H9 (cell line): Measurements from ENCODE around the gene HOATZ. TPM values are rescaled to one million over a fixed set of nuclear protein-coding genes. Genes with fewer than 3 reads are reported as not detected.

Experiments used
- DNase-seq: peaks from one replicate; pipeline ENCODE4 v3.0.0-alpha.2; 2017
- H2AFZ ChIP-seq: one replicate; pipeline ENCODE4 v1.6.1; 2013; ENCODE audit warnings: mild to moderate bottlenecking, low read length, control low read depth, moderate library complexity
- H2AK5ac ChIP-seq: 2 replicates; pipeline ENCODE4 v1.6.1; 2013; ENCODE audit warnings: low read length, control low read depth, mixed read lengths; ENCODE audit not compliant: insufficient read length
- H2BK120ac ChIP-seq: one replicate; pipeline ENCODE4 v1.6.1; 2013; ENCODE audit warnings: low read depth, mild to moderate bottlenecking, low read length, control low read depth, inconsistent platforms; ENCODE audit not compliant: poor library complexity, severe bottlenecking
- H2BK12ac ChIP-seq: 2 replicates; pipeline ENCODE4 v1.6.1; 2013; ENCODE audit warnings: low read length, control low read depth, mixed read lengths, low read depth; ENCODE audit not compliant: insufficient read length
- H2BK15ac ChIP-seq: 2 replicates; pipeline ENCODE4 v1.6.1; 2013; ENCODE audit warnings: low read depth, low read length, control low read depth
- H2BK20ac ChIP-seq: one replicate; pipeline ENCODE4 v1.6.1; 2013; ENCODE audit warnings: low read depth, mild to moderate bottlenecking, low read length, control low read depth, inconsistent platforms; ENCODE audit not compliant: poor library complexity, severe bottlenecking
- H2BK5ac ChIP-seq: 2 replicates; pipeline ENCODE4 v1.6.1; 2013; ENCODE audit warnings: low read length, control low read depth, mixed read lengths; ENCODE audit not compliant: insufficient read length
- H3K14ac ChIP-seq: 2 replicates; pipeline ENCODE4 v1.6.1; 2013; ENCODE audit warnings: low read length, control low read depth; ENCODE audit not compliant: insufficient read depth
- H3K18ac ChIP-seq: 2 replicates; pipeline ENCODE4 v1.6.1; 2013; ENCODE audit warnings: low read depth, mild to moderate bottlenecking, mixed read lengths, low read length, control low read depth; ENCODE audit not compliant: insufficient read length
- H3K23ac ChIP-seq: 2 replicates; pipeline ENCODE4 v1.6.1; 2013; ENCODE audit warnings: low read length, control low read depth, mixed read lengths, low read depth; ENCODE audit not compliant: insufficient read length
- H3K23me2 ChIP-seq: 2 replicates; pipeline ENCODE4 v1.6.1; 2013; ENCODE audit warnings: low read depth, mild to moderate bottlenecking, mixed read lengths, low read length, control low read depth; ENCODE audit not compliant: insufficient read length, poor library complexity, severe bottlenecking
- H3K27ac ChIP-seq: 2 replicates; pipeline ENCODE4 v1.5.1; 2013; ENCODE audit warnings: low read length, control low read depth, mixed read lengths, low read depth; ENCODE audit not compliant: insufficient read length
- H3K27me3 ChIP-seq: 2 replicates; pipeline ENCODE4 v1.6.1; 2013; ENCODE audit warnings: low read length, control low read depth, inconsistent platforms; ENCODE audit not compliant: insufficient read depth
- H3K4ac ChIP-seq: 2 replicates; pipeline ENCODE4 v1.6.1; 2013; ENCODE audit warnings: low read depth, mild to moderate bottlenecking, control low read depth, inconsistent platforms, low read length, moderate library complexity
- H3K4me1 ChIP-seq: 2 replicates; pipeline ENCODE4 v1.6.1; 2013; ENCODE audit warnings: low read length, control low read depth, inconsistent platforms; ENCODE audit not compliant: insufficient read depth
- H3K4me2 ChIP-seq: 2 replicates; pipeline ENCODE4 v1.6.1; 2013; ENCODE audit warnings: low read length, control low read depth, mixed read lengths; ENCODE audit not compliant: insufficient read length, insufficient read depth
- H3K56ac ChIP-seq: 2 replicates; pipeline ENCODE4 v1.6.1; 2013; ENCODE audit warnings: low read depth, mild to moderate bottlenecking, mixed read lengths, low read length, control low read depth; ENCODE audit not compliant: insufficient read length
- H3K79me1 ChIP-seq: 2 replicates; pipeline ENCODE4 v1.6.1; 2013; ENCODE audit warnings: low read depth, mild to moderate bottlenecking, moderate library complexity, low read length, control low read depth, inconsistent platforms; ENCODE audit not compliant: insufficient read depth, poor library complexity, severe bottlenecking
- H3K79me2 ChIP-seq: 2 replicates; pipeline ENCODE4 v1.6.1; 2013; ENCODE audit warnings: low read length, control low read depth, inconsistent platforms; ENCODE audit not compliant: insufficient read depth
- H3K9ac ChIP-seq: 2 replicates; pipeline ENCODE4 v1.6.1; 2013; ENCODE audit warnings: low read length, control low read depth, mixed read lengths; ENCODE audit not compliant: insufficient read length; ENCODE audit errors: extremely low read depth
- H3K9me3 ChIP-seq: one replicate; pipeline ENCODE4 v1.6.1; 2013; ENCODE audit warnings: low read depth, low read length, inconsistent platforms; ENCODE audit not compliant: control insufficient read depth
- H3T11ph ChIP-seq: one replicate; pipeline ENCODE4 v1.6.1; 2013; ENCODE audit warnings: mild to moderate bottlenecking, low read length, control low read depth, inconsistent platforms
- H4K20me1 ChIP-seq: one replicate; pipeline ENCODE4 v1.6.1; 2013; ENCODE audit not compliant: control insufficient read depth, insufficient read length, insufficient read depth
- H4K5ac ChIP-seq: 2 replicates; pipeline ENCODE4 v1.6.1; 2013; ENCODE audit warnings: low read depth, mild to moderate bottlenecking, mixed read lengths, low read length, control low read depth; ENCODE audit not compliant: insufficient read length
- H4K8ac ChIP-seq: replicated peaks from 2 replicates; pipeline ENCODE4 v1.6.1; 2013; ENCODE audit warnings: low read length, control low read depth, mixed read lengths, low read depth; ENCODE audit not compliant: insufficient read length
- H4K91ac ChIP-seq: 2 replicates; pipeline ENCODE4 v1.6.1; 2013; ENCODE audit warnings: low read depth, mild to moderate bottlenecking, moderate library complexity, mixed read lengths, low read length, control low read depth; ENCODE audit not compliant: insufficient read length
- H3K27ac Mint-ChIP-seq, 3 experiments: 2 replicates in 2 of 3; 3 replicates in 1 of 3; pipeline ENCODE4 v1.8.0; 2020 to 2021; ENCODE audit warnings: mixed read lengths in 3 of 3, mild to moderate bottlenecking in 1 of 3, moderate library complexity in 1 of 3
- H3K27me3 Mint-ChIP-seq: 2 replicates; pipeline ENCODE4 v1.8.0; 2021; ENCODE audit warnings: low read depth, mild to moderate bottlenecking, moderate library complexity, mixed read lengths
- H3K36me3 Mint-ChIP-seq, 3 experiments: 2 replicates in 2 of 3; 3 replicates in 1 of 3; pipeline ENCODE4 v1.8.0; 2020 to 2021; ENCODE audit warnings: low read depth in 3 of 3, mixed read lengths in 3 of 3; ENCODE audit not compliant: insufficient read depth in 1 of 3
- H3K4me1 Mint-ChIP-seq, 2 experiments: 2 replicates each; pipeline ENCODE4 v1.8.0; 2020; ENCODE audit warnings: mixed read lengths in 2 of 2
- H3K4me3 Mint-ChIP-seq, 2 experiments: 2 replicates in 1 of 2; 3 replicates in 1 of 2; pipeline ENCODE4 v1.8.0; 2020 to 2021; ENCODE audit warnings: mild to moderate bottlenecking in 2 of 2, mixed read lengths in 2 of 2, moderate library complexity in 1 of 2
- H3K9me3 Mint-ChIP-seq, 2 experiments: 2 replicates in 1 of 2; 3 replicates in 1 of 2; pipeline ENCODE4 v1.8.0; 2020; ENCODE audit warnings: mild to moderate bottlenecking in 2 of 2, mixed read lengths in 2 of 2, moderate library complexity in 1 of 2
- total RNA-seq: library from RNA; stranded (reverse); gene quantifications from 2 replicates; pipeline ENCODE4 v1.2.1, GENCODE V29; 2021
- TF ChIP-seq, protein P1 (sequence below): fragments of 200-600 bp; sonication (generic); conservative IDR thresholded peaks from 3 replicates; pipeline ENCODE4 v1.8.0; 2021; ENCODE audit warnings: antibody characterized with exemption, mild to moderate bottlenecking

The HOATZ gene
- total RNA-seq, 1 experiment from 2014 or later, result not detected

DNA sequence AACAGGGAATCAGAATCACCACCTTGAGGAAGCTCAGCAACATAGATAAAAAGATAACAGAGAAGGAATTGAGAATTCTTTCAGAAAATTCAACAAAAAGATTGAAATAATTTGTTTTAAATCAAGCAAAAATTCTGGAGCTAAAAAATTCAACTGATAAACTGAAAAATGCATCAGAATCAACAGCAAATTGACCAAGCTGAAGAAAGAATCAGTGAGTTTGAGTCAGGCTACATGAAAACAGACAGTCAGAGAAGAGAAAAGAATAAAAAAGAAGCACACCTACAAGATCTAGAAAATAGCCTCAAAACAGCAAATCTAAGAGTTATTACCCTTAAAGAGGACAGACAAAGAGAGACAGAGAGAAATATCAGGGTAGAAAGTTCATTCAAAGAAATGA is 31.1 kb upstream of the HOATZ start:
- Histone ChIP-seq H3K4me2 (no peak overlapping the region), H2BK12ac (no peak overlapping the region), H4K91ac (no peak overlapping the region), H3K27ac (no peak overlapping the region), H4K20me1 (no peaks in the 10 kb centered on the region), H3K14ac (no peak overlapping the region), H3K23me2 (no peaks in the 10 kb centered on the region), H2AFZ (no peak overlapping the region), H2BK20ac (no peak overlapping the region), H3K23ac (no peak overlapping the region), H3K4ac (no peak overlapping the region), H2BK120ac (no peak overlapping the region), H3K27me3 (no peaks in the 10 kb centered on the region), H3T11ph (no peak overlapping the region), H3K18ac (no peak overlapping the region), H3K56ac (no peak overlapping the region), H4K5ac (no peak overlapping the region), H3K79me2 (no peaks in the 10 kb centered on the region), H3K9me3 (no peaks in the 10 kb centered on the region), H2BK15ac (no peak overlapping the region), H3K9ac (no peak overlapping the region), H2AK5ac (no peak overlapping the region), H4K8ac (no peak overlapping the region), H3K4me1 (no peaks in the 10 kb centered on the region), H3K79me1 (no peaks in the 10 kb centered on the region), H2BK5ac (no peak overlapping the region)
- no peaks in the 10 kb centered on the region for H3K4me1 Mint-ChIP-seq
- peaks cover 12 to 15% of the 10 kb centered on the region in 2 experiments for H3K9me3 Mint-ChIP-seq
- H3K36me3 Mint-ChIP-seq, result peaks cover 0 to 10% (median 0%) of the 10 kb centered on the region in 3 experiments; a peak in 3 of 7 replicates
- no peak for DNase-seq
- no peaks in the 10 kb centered on the region; the same call in 1 of the 2 replicates for H3K27me3 Mint-ChIP-seq
- H3K4me3 Mint-ChIP-seq, result no peak overlapping the region
- H3K27ac Mint-ChIP-seq, result no peak overlapping the region
- TF ChIP-seq, protein P1, sequence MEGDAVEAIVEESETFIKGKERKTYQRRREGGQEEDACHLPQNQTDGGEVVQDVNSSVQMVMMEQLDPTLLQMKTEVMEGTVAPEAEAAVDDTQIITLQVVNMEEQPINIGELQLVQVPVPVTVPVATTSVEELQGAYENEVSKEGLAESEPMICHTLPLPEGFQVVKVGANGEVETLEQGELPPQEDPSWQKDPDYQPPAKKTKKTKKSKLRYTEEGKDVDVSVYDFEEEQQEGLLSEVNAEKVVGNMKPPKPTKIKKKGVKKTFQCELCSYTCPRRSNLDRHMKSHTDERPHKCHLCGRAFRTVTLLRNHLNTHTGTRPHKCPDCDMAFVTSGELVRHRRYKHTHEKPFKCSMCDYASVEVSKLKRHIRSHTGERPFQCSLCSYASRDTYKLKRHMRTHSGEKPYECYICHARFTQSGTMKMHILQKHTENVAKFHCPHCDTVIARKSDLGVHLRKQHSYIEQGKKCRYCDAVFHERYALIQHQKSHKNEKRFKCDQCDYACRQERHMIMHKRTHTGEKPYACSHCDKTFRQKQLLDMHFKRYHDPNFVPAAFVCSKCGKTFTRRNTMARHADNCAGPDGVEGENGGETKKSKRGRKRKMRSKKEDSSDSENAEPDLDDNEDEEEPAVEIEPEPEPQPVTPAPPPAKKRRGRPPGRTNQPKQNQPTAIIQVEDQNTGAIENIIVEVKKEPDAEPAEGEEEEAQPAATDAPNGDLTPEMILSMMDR, result no peak
